Stimulated activated effector memory CD8-positive, alpha-beta T cell treated with anti-CD3 and anti-CD28 coated beads, Interleukin-12 subunit alpha, Interleukin-12 subunit beta, amount 100 ng/mL, for 72 hours (primary cell): Measurements from ENCODE around the gene TTC7B.

Experiments
- ATAC-seq: fragments of 150-1000 bp; cut with Tn5 transposase; 2 replicates; pipeline ENCODE4 v1.10.0; 2021
- DNase-seq, 2 donors: peaks; one replicate each; pipeline ENCODE4 v3.0.0; 2021 to 2022; ENCODE audit warnings: low spot score in 2 of 2
- H3K27ac Mint-ChIP-seq: one replicate; pipeline ENCODE4 v1.8.0; 2022; ENCODE audit warnings: mild to moderate bottlenecking, mixed read lengths
- H3K36me3 Mint-ChIP-seq: one replicate; pipeline ENCODE4 v1.8.0; 2022; ENCODE audit warnings: mild to moderate bottlenecking, mixed read lengths
- H3K4me1 Mint-ChIP-seq: one replicate; pipeline ENCODE4 v1.8.0; 2022; ENCODE audit warnings: mixed read lengths
- H3K4me3 Mint-ChIP-seq: one replicate; pipeline ENCODE4 v1.8.0; 2022; ENCODE audit warnings: mild to moderate bottlenecking, mixed read lengths
- H3K9me3 Mint-ChIP-seq: one replicate; pipeline ENCODE4 v1.8.0; 2022; ENCODE audit warnings: mixed read lengths

TTC7B gene

DNA sequence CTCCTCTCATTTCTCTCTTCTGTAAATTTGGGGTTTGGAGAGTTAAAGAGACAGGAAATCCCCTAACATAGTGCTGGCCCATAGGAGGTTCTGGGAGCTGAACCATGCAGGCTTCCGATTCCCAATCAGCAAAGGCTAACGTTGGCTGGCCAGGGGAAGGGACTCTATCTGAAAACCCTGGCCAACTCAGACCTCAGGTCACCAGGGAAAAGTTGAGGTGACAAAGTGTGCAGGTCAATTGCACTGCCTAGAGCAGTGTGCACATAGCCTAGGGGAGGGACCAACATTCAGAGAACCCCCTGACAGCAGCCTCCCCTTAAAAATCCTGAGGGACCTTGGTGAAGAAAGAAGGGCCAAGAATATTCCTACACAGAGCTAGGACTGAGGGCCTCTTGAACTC, 38.9 kb downstream of the TTC7B start:
- Mint-ChIP-seq H3K4me1 (no peaks in the 10 kb centered on the region), H3K27ac (no peak overlapping the region), H3K9me3 (no peaks in the 10 kb centered on the region), H3K4me3 (no peak overlapping the region), H3K36me3 (no peaks in the 10 kb centered on the region)
- ATAC-seq (no peak), DNase-seq (no peak)

DNA sequence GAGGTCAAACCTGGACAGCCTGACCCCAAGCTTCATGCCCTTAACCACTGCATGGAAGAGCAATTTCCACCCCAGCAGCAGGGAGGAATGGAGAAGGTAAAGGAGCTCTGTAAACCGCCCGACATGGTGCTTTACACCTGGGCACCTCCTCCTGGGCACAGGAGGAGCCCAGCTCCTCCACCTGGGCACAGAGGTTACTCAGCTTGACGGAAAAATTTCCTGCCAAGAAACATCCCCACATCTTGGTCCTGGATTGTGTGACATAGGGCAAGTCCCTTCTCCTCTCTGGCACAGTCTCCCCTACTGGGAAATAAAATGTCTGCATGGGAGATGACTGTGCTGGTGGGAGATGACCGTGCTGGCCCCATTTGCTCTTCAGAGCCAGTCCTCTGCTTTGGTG, 40.8 kb downstream of the TTC7B start:
- Mint-ChIP-seq H3K4me1 (no peaks in the 10 kb centered on the region), H3K9me3 (no peaks in the 10 kb centered on the region), H3K36me3 (no peaks in the 10 kb centered on the region), H3K27ac (no peak overlapping the region), H3K4me3 (no peak overlapping the region)
- ATAC-seq, result no peak
- no peak for DNase-seq

DNA sequence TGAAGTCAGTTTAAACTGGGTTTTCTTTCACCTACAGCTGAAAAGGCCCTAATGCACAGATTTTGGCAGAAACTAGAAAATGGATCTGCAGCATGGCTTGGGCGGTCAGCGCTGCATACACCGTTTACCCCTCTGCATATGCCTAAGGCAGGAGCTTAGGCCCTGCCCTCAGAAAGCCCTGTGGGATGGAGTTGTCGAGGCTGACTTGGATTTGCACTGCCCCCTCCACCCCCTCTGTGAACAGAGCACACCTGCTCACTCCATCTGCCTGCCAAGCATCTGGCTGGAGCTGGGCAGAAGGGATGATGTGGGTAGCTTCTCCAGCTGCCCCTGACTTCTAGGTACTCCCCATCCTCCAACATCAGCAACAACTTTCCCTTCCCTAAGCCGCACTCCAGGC, 41.9 kb downstream of the TTC7B start:
- Mint-ChIP-seq H3K36me3 (no peaks in the 10 kb centered on the region), H3K4me3 (no peak overlapping the region), H3K27ac (no peak overlapping the region), H3K9me3 (no peaks in the 10 kb centered on the region), H3K4me1 (no peaks in the 10 kb centered on the region)
- DNase-seq, result no peak
- no peak for ATAC-seq

DNA sequence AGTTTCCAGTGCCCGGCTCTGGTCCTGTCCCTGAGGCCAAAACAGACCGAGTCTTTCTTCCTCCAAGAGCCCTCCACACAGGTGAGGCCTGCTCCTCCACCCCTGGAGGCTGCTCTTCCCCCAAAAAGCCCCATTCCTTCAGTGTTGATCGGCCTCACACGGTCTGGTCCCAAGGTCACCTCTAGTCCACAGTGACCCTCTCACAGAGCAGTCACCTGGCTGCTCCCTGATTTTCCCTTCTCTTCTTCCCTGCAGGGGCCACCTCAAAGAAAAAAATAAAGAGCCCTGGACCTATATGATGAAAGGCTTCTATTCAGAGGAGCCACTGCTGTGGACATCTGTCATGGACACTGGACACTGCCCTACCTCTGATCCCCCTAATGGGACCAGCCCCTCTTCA, 42.5 kb downstream of the TTC7B start:
- no peaks in the 10 kb centered on the region for H3K4me1 Mint-ChIP-seq
- DNase-seq, result no peak
- no peak overlapping the region for H3K27ac Mint-ChIP-seq
- peak; percentile 8 for ATAC-seq
- no peaks in the 10 kb centered on the region for H3K36me3 Mint-ChIP-seq
- no peak overlapping the region for H3K4me3 Mint-ChIP-seq
- no peaks in the 10 kb centered on the region for H3K9me3 Mint-ChIP-seq

DNA sequence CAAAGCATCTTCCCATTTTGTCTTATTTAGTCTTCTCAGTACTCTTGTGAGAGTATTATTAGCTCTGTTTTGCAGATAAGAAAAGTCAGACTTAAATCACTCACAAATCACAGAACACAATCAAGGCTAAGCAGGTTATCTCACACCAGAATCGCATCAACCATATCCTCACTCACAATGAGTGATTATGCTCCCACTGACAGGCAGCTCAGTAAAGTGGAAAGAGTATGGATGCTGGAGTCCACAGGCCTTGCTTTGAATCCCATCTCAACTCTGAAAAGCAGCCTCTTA, 43.1 kb downstream of the TTC7B start:
- Mint-ChIP-seq H3K36me3 (no peaks in the 10 kb centered on the region), H3K9me3 (peaks cover 3% of the 10 kb centered on the region), H3K4me1 (no peaks in the 10 kb centered on the region), H3K4me3 (no peak overlapping the region), H3K27ac (no peak overlapping the region)
- ATAC-seq (no peak), DNase-seq (no peak)

DNA sequence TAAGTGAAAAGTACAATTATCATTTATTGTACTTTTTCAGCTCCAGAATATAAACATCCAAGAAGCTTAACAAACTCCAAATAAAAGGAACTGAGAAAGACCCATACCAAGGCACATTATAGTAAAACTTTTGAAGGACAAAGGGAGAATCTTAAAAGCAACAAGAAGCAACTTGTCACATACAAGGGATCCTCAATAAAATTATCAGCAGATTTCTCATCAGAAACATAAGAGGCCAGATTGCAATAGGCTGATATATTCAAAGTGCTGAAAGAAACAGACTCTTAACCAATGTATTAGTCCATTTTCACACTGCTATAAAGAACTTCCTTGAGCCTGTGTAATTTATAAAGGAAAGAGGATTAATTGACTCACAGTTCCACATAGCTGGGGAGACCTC, 48.3 kb downstream of the TTC7B start:
- ATAC-seq (no peak), DNase-seq (no peak)
- Mint-ChIP-seq H3K27ac (no peak overlapping the region), H3K36me3 (no peaks in the 10 kb centered on the region), H3K4me3 (no peak overlapping the region), H3K9me3 (peaks cover 21% of the 10 kb centered on the region), H3K4me1 (no peaks in the 10 kb centered on the region)

DNA sequence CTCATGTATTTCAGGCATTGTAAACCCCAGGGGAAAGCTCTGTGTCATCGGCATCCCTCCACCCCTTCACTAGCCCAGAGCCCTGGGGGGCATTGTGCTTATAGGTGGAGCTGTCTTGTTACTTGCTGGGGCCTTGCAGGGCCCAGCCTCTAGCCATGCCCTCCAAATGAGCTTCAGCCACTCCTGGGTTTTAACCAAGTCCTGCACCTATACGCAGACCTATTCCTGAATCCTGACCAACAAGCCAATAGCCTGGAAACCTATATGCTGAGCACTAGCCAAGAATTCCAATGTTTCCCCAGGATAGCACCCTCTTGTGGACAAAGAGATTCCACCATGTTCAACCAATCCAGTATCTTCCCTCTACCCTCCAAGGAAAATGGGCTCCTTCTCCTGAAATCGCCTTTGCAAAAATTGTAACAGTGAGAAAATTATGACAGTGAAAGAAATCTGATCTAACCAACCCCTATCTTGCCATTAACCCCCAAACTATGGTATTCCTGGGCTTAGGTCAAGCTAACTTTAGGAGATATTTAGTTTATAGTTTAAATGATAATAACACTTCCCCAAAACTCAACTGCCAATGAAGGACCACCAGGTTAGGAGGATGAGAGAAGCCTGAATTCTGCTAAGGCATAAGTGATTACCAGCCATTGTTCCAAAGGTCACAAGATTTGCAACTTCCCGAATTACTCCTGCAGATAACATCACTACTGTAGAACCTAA, 55.5 kb downstream of the TTC7B start:
- ATAC-seq (no peak), DNase-seq (peak in 1 of 2 donors; percentile 47)
- H3K4me3 Mint-ChIP-seq, result no peak overlapping the region
- H3K27ac Mint-ChIP-seq, result no peak overlapping the region
- H3K36me3 Mint-ChIP-seq, result no peaks in the 10 kb centered on the region
- peaks cover 5% of the 10 kb centered on the region for H3K9me3 Mint-ChIP-seq
- peaks cover 19% of the 10 kb centered on the region for H3K4me1 Mint-ChIP-seq

DNA sequence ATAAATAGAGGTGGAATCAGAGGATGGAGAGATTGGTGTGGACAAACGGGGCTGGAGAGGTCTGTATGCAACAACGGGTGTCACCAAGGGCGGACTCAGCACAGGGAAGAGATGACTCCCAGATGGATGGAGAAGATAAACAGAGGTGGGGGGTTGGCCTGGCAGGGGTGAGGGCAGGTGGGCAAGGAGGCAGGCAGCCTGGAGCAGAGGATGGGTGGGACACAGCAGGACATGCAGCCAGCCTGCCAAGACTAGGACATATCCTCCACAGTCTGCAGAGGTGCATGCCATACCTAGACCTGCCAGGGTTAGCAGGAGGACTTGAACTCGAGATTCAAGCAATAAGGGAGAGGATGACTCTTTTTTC, 56.2 kb downstream of the TTC7B start:
- Mint-ChIP-seq H3K4me1 (peaks cover 20% of the 10 kb centered on the region), H3K27ac (no peak overlapping the region), H3K4me3 (no peak overlapping the region), H3K9me3 (peaks cover 5% of the 10 kb centered on the region), H3K36me3 (no peaks in the 10 kb centered on the region)
- DNase-seq, result peak in 1 of 2 donors; percentile 48
- ATAC-seq, result no peak

DNA sequence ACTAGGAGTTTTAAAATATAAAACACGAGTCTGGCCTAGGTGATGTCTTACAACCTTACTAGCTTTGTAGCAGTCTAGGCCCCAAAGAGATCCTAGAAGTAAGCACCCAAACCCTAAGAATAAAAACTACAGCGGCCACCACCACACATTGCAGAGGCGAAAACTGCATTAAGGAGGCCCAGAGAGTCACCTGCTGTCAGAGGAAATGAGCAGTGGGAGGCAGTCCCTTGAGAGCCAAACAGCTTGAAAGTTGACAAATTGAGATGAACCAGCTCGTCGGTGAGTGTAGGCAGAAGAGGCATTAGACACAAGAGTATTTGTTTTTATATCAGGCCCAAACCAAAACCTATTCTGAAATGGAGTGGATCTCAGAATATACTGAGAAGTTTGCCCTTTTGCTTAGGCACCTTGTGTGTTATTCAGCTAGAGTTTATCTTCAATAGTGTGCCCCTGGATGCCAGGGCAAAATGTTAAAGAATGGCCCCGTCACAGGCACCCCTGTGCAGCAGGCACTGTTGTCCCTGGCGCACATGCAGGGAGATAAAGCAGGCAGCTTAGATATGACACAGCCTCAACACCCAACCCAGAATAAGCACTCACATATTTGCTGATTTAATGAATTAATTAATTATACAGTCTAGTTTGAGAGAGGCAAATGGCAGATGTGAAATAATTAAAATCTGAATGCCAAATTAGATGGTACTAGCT, 56.7 kb downstream of the TTC7B start:
- ATAC-seq, result no peak

DNA sequence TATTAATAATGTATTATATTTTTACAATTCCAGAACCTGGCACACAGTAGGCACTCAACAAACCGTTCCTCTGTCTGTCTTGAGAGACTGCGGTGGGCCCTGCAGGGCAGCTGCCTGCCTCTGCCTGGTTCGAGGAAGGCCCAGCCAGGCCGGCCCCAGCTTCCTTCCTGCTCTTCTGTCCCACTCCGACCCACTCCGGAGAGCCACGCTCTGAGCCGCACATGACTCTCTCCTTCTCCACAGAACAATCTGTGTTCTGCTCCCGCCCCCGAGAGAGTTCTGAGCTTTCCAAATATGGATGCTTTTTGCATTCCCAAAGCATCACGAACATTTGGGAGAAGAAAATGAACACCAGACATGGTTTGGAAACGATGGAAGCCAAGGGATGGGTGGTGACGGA, 57.3 kb downstream of the TTC7B start:
- H3K4me1 Mint-ChIP-seq, result peaks cover 20% of the 10 kb centered on the region
- DNase-seq (peak in 1 of 2 donors; percentile 53), ATAC-seq (no peak)
- peak overlapping the region; percentile 65 for H3K4me3 Mint-ChIP-seq
- peaks cover 5% of the 10 kb centered on the region for H3K9me3 Mint-ChIP-seq
- H3K27ac Mint-ChIP-seq, result peak overlapping the region; percentile 85
- H3K36me3 Mint-ChIP-seq, result no peaks in the 10 kb centered on the region

More for the DNA sequence above, 56.7 kb downstream of the TTC7B start:
- H3K36me3 Mint-ChIP-seq, result no peaks in the 10 kb centered on the region
- DNase-seq, result peak in 1 of 2 donors; percentile 46
- H3K27ac Mint-ChIP-seq, result peak overlapping the region; percentile 85
- H3K4me3 Mint-ChIP-seq, result peak overlapping the region; percentile 65
- peaks cover 20% of the 10 kb centered on the region for H3K4me1 Mint-ChIP-seq
- peaks cover 5% of the 10 kb centered on the region for H3K9me3 Mint-ChIP-seq

DNA sequence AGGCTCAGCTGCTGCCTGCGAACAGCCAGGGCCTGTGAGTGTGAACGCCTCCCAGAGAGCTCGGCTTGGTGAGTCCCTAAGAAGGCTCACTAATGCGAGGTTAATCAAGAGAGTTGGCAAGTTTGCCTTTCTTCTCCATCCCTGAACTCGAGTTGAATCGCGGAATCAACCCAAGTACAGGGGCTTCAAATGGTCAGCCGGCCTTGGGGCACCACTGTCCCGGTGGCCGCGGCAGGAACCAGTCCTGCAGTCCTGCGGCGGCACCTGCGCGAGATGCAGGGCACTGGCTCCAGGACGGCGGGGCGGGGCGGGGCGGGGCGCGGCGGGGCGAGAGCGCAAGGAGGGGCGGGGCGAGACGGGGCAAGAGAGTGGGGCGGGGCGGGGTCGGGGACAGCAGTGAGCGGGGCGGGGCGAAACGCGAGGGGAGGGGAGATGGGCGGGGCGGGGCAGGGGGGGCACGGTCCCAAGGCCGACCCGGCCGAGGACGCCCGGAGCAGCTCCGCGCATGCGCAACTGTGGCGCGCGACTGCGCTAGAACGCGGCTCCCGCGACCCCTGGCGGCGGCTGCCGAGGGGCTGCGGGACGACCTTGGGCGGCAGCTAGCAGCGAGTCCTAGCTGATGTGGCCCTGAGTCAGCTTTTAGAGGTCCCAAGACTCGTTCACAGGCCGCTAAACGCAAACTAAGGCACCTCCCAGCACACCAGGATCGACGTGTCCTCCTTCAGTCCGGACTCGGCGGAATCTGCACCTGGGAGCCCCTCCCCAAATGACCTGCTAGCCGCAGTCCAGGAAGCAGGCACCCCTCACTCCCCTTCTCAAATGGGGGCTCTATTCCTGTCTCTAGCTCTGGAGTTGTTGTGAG, 58.0 kb downstream of the TTC7B start:
- Mint-ChIP-seq H3K4me3 (peak overlapping the region; percentile 65), H3K27ac (peak overlapping the region; percentile 85), H3K4me1 (peaks cover 20% of the 10 kb centered on the region), H3K9me3 (peaks cover 5% of the 10 kb centered on the region), H3K36me3 (no peaks in the 10 kb centered on the region)
- peak; percentile 97 for ATAC-seq
- peak; percentile 98 to 99 for DNase-seq

DNA sequence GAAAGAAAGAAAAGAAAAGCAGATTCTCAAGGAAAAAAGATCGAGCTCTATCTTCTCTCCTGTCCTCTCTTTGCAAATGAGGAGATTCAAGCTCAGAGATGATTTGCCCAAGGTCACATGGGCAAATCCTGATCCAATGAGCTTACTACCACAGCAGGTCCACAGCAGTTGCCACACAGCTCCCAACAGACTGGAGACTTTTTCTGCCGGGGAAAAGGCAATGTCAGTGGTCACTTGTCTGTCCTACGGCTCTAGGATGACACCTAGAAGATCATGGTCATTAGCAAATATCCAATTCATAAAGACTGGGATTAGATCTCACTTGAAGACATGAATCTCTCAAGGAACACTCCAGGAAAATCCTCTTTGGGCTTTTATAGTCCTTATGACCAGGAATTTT, 58.8 kb downstream of the TTC7B start:
- Mint-ChIP-seq H3K9me3 (peaks cover under 1% of the 10 kb centered on the region), H3K27ac (no peak overlapping the region), H3K4me1 (peaks cover 20% of the 10 kb centered on the region), H3K4me3 (peak overlapping the region; percentile 65), H3K36me3 (no peaks in the 10 kb centered on the region)
- ATAC-seq (no peak), DNase-seq (peak in 1 of 2 donors; percentile 42)

DNA sequence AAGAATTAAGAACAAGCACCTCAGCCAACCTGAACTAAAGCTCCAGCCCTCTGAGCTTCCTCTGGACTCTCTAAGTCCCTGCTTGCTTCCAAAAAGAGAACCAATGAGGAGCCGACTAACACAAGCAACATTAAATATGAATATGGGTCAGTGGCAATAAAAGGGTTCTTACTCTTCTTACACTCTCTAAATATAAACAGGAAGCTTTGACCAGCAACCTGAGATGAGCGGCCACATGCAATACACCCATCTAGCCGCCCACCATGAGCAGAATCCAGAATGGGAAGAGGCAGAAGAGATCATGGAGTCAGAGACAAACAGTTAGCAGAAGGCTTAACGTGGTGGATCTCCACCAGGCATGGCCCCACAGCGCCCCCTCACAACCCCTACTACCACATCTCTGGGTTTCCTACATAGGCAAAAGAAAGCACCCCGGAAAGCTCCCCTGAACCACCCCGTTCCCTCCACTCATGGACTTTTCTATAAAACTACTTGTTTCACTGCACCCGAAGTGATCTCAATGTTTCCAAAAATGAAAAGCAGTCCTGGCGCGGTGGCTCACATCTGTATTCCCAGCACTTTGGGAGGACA, 59.4 kb downstream of the TTC7B start:
- no peaks in the 10 kb centered on the region for H3K9me3 Mint-ChIP-seq
- H3K4me3 Mint-ChIP-seq, result peak overlapping the region; percentile 65
- H3K36me3 Mint-ChIP-seq, result no peaks in the 10 kb centered on the region
- ATAC-seq, result no peak
- peak in 1 of 2 donors; percentile 49 for DNase-seq
- H3K4me1 Mint-ChIP-seq, result peaks cover 20% of the 10 kb centered on the region
- no peak overlapping the region for H3K27ac Mint-ChIP-seq

DNA sequence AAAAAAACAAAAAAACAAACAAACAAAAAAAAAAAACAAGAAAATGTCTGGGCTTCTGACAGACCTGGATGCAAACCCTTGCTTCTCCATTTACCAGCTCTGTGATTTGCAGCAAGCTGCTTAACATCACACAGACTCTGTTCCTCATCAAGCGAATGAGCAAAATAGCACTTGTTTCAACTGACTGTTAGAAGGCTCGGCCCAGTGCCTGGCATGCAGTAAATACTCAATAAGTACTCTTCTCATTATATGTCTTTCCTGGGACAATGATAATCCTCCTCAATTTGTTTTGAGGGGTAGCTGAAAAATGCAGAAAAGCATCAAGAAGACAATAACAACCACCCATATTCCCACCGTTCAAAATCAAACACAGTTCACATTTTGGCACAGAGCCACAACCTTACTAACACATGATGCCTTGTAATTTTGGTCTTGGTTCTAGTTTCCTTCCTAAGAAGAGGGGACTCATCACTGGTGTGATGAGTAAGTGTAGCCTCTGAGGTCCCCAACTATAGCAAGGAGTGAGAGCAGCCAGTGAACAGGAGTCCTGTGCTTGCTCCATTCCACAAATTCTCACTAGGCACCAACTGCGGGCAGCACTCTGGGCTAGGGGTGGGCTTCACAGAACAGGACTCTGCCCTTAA, 60.4 kb downstream of the TTC7B start:
- no peaks in the 10 kb centered on the region for H3K9me3 Mint-ChIP-seq
- H3K4me1 Mint-ChIP-seq, result peaks cover 20% of the 10 kb centered on the region
- no peaks in the 10 kb centered on the region for H3K36me3 Mint-ChIP-seq
- no peak overlapping the region for H3K4me3 Mint-ChIP-seq
- no peak overlapping the region for H3K27ac Mint-ChIP-seq
- ATAC-seq, result peak; percentile 62
- peak in 1 of 2 donors; percentile 47 for DNase-seq

DNA sequence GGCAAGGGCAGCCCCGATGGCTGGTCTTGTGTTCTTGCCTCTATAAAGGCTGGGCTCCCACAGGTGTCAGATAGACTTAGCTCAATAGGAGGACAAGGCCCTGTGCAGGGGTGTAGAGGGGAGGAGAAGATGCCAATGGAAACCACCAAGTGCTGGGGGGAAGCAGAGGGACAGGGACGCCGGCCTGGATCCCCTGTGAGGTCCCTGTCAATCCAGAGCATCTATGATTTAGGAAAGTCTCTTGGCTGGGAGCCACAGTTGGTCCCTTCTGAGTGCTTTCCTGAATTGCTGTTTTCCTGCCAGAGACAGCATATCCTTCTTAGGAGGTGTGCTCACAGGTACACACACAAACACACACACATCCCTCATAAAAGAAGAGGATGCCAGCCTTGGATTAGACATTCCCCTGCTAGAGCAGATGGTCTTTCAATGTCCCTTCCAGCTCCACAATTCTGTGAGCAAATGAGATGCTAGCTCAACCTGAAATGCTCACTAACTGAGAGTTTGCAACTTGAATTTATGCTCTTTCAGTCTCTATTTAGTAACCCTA, 62.7 kb downstream of the TTC7B start:
- Mint-ChIP-seq H3K9me3 (peaks cover 10% of the 10 kb centered on the region), H3K4me3 (no peak overlapping the region), H3K4me1 (peaks cover 12% of the 10 kb centered on the region), H3K27ac (no peak overlapping the region), H3K36me3 (no peaks in the 10 kb centered on the region)
- peak in 1 of 2 donors; percentile 47 for DNase-seq
- no peak for ATAC-seq
